Hematopoietic multipotent progenitor cell treated with erythropoietin and hydrocortisone succinate and interleukin-3 and kit ligand, for 6 days (in vitro differentiated cells): ENCODE measurements around the gene KCTD16.

Source experiments
- DNase-seq: peaks from one replicate; pipeline ENCODE4 v3.0.0-alpha.2; 2015

Gene KCTD16

GRCh38 chr5:144167998-144168397 is 2.7 kb upstream of the KCTD16 start:
- no peak for DNase-seq

- no peak for DNase-seq
These were observed 783 bp upstream of the KCTD16 start for GRCh38 chr5:144169904-144170275.

- DNase-seq = no peak
These were observed 3.1 kb downstream of the KCTD16 start for GRCh38 chr5:144173766-144174165.

GRCh38 chr5:144177548-144177947 is 6.9 kb downstream of the KCTD16 start:
- no peak for DNase-seq

- DNase-seq = no peak
These were observed 8.6 kb downstream of the KCTD16 start for GRCh38 chr5:144179226-144179625.

- DNase-seq = peak; percentile 74
These were observed 12.7 kb downstream of the KCTD16 start for GRCh38 chr5:144183254-144183889.

- peak; percentile 76 for DNase-seq
These were observed 17.1 kb downstream of the KCTD16 start for GRCh38 chr5:144187699-144188294.

GRCh38 chr5:144189800-144190429 is 19.2 kb downstream of the KCTD16 start:
- peak; percentile 38 for DNase-seq

GRCh38 chr5:144191531-144191930 is 20.9 kb downstream of the KCTD16 start:
- DNase-seq = no peak

- DNase-seq = peak; percentile 85
These were observed 21.3 kb downstream of the KCTD16 start for GRCh38 chr5:144191998-144192397.

- DNase-seq = no peak
These were observed 22.0 kb downstream of the KCTD16 start for GRCh38 chr5:144192661-144193060.

- no peak for DNase-seq
These were observed 23.5 kb downstream of the KCTD16 start for GRCh38 chr5:144194144-144194543.

GRCh38 chr5:144195448-144195847 is 24.8 kb downstream of the KCTD16 start:
- DNase-seq = no peak

- no peak for DNase-seq
These were observed 25.9 kb downstream of the KCTD16 start for GRCh38 chr5:144196612-144197011.

- no peak for DNase-seq
These were observed 27.7 kb downstream of the KCTD16 start for GRCh38 chr5:144198386-144198785.

- DNase-seq = peak; percentile 17
These were observed 30.9 kb downstream of the KCTD16 start for GRCh38 chr5:144201588-144201987.

GRCh38 chr5:144202072-144202471 is 31.4 kb downstream of the KCTD16 start:
- no peak for DNase-seq

- DNase-seq = no peak
These were observed 32.1 kb downstream of the KCTD16 start for GRCh38 chr5:144202726-144203125.

- DNase-seq = peak; percentile 80
These were observed 33.3 kb downstream of the KCTD16 start for GRCh38 chr5:144203750-144204596.

GRCh38 chr5:144205141-144205551 is 34.5 kb downstream of the KCTD16 start:
- no peak for DNase-seq

GRCh38 chr5:144206141-144206540 is 35.5 kb downstream of the KCTD16 start:
- no peak for DNase-seq

- no peak for DNase-seq
These were observed 37.3 kb downstream of the KCTD16 start for GRCh38 chr5:144207875-144208444.

- no peak for DNase-seq
These were observed 38.7 kb downstream of the KCTD16 start for GRCh38 chr5:144209361-144209760.
